Psoas muscle (tissue), 8 donors: ENCODE results near the gene KSR1. TPM values are rescaled to one million over a fixed set of nuclear protein-coding genes. Genes with fewer than 3 reads are reported as not detected.

ENCODE experiments used
- ATAC-seq, 4 donors: fragments of 200-7000 bp; cut with Tn5 transposase; one replicate each; pipeline ENCODE4 v1.9.1; 2020; ENCODE audit warnings: moderate library complexity in 3 of 4, mild to moderate bottlenecking in 2 of 4
- DNase-seq, 2 donors: peaks; one replicate each; pipeline ENCODE4 v3.0.0-alpha.2; 2020
- H3K27ac ChIP-seq: fragments of 200-600 bp; one replicate; pipeline ENCODE4 v1.8.0; 2022
- H3K27me3 ChIP-seq, 3 donors: fragments of 200-600 bp in 1 of 3; one replicate each; pipeline versions ENCODE4 v1.6.1 to v1.8.0; 2013 to 2022; ENCODE audit warnings: low read length in 2 of 3, mild to moderate bottlenecking in 2 of 3, moderate library complexity in 1 of 3; ENCODE audit not compliant: insufficient read depth in 3 of 3
- H3K36me3 ChIP-seq, 2 donors: fragments of 200-600 bp in 1 of 2; one replicate each; pipeline versions ENCODE4 v1.6.1 to v1.8.0; 2013 to 2022; ENCODE audit warnings: low read depth in 1 of 2, mild to moderate bottlenecking in 1 of 2, moderate library complexity in 1 of 2; ENCODE audit not compliant: insufficient read depth in 1 of 2
- H3K4me1 ChIP-seq: fragments of 200-600 bp; one replicate; pipeline ENCODE4 v1.8.0; 2022
- H3K4me3 ChIP-seq: fragments of 200-600 bp; one replicate; pipeline ENCODE4 v1.8.0; 2022; ENCODE audit warnings: mild to moderate bottlenecking
- H3K9me3 ChIP-seq: fragments of 200-600 bp; one replicate; pipeline ENCODE4 v1.8.0; 2022
- WGBS, 3 donors: extraction: QIAGEN DNeasy Blood & Tissue Kit; methylation state at CpG; one replicate each; pipeline versions ENCODE4 v1.1.6 to v1.1.7; 2013; 5-methylcytosine and 5-hydroxymethylcytosine counted together
- intact Hi-C, 2 donors: fragments of 100-400 bp; cut with DNase I; formaldehyde crosslinking; loops; one replicate each; pipeline versions ENCODE4 v1.11.0 to v1.14.2; 2022
- polyA plus RNA-seq, 3 donors: library from polyadenylated mRNA; stranded (reverse); fragments of 200-250 nt; gene quantifications; one replicate each; pipeline ENCODE4 v1.2.3, GENCODE V29; 2013
- total RNA-seq, 4 donors: library from RNA; stranded (reverse); fragmentation: NEBNext Ultra II Directional in 2 of 4; extraction: Animal tissue kit (Norgen Biotek cat#: 25700) in 2 of 4; gene quantifications; one replicate each; pipeline versions ENCODE4 v1.2.1 to v1.2.4, GENCODE V29; 2021 to 2023
- TF ChIP-seq, protein P1 (sequence below): fragments of 200-600 bp; IDR thresholded peaks from one replicate; pipeline ENCODE4 v1.8.0; 2022; ENCODE audit warnings: antibody characterized with exemption
- donor health status: healthy with polysubstance abuse.
- donor health status: DM: no; HTN: no; CAD: no; lungs with moderate emphysema.
- donor health status: Bipolar disorder and iron deficiency.
- donor health status: healthy.
- donor health status: DM: yes; HTN: yes; CAD: no.
- donor health status: DM: no; HTN: no; CAD: no.
- donor health status: DM: no; HTN: no; CAD: no.
- donor health status: DM: yes; HTN: yes; CAD: no.

KSR1 gene
- total and polyA plus RNA-seq, 7 donors: 7.8 to 93.0 (median 46.5) TPM

DNA sequence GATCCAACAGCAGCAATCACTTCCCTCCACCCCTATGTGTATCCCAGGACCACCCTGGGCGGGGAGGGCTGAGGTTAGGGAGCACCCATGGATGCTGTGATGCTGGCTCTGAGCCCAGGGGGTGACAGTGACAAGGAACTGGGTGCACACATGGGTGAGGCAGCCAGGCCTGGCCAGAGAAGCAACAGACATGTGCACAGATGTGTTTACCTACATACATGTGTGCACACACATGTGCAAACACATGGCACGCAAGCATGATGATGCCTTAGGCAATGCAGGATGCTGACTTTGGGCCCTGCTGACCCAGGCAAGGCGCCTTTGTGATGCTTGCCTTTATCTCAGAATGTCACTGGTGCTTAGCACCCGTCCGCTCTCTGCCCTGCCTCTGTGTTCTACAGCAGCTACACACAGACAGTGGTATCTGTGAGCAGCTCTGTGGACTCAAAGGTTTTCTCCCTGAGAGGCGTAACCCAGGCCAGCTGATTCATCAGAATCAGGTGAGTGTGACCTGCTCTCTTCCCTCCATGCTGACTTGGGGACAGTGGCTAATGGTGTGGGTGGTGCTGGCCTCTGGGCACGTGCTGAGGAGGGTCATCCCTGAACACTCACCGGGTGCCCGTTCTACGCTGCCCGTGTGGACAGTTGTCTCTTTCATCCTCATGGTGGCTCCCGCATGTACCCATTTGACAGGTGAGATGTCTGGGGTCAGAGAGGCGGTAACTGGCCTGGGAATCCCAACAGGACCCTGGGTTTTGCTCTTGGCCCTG, 38.5 kb upstream of the KSR1 start:
- no peaks in the 10 kb centered on the region for H3K9me3 ChIP-seq
- no peaks in the 10 kb centered on the region for H3K27me3 ChIP-seq
- 94 to 95% (median 95%) methylated on average over 13 of the region's 13 CpGs for WGBS, 3 donors
- DNase-seq (no peak), ATAC-seq (no peak)
- TF ChIP-seq, protein P1, sequence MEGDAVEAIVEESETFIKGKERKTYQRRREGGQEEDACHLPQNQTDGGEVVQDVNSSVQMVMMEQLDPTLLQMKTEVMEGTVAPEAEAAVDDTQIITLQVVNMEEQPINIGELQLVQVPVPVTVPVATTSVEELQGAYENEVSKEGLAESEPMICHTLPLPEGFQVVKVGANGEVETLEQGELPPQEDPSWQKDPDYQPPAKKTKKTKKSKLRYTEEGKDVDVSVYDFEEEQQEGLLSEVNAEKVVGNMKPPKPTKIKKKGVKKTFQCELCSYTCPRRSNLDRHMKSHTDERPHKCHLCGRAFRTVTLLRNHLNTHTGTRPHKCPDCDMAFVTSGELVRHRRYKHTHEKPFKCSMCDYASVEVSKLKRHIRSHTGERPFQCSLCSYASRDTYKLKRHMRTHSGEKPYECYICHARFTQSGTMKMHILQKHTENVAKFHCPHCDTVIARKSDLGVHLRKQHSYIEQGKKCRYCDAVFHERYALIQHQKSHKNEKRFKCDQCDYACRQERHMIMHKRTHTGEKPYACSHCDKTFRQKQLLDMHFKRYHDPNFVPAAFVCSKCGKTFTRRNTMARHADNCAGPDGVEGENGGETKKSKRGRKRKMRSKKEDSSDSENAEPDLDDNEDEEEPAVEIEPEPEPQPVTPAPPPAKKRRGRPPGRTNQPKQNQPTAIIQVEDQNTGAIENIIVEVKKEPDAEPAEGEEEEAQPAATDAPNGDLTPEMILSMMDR: no peak
- intact Hi-C loops: no loop called here
- H3K4me3 ChIP-seq: no peak overlapping the region
- H3K36me3 ChIP-seq: no peaks in the 10 kb centered on the region
- H3K27ac ChIP-seq: no peak overlapping the region
- H3K4me1 ChIP-seq: no peaks in the 10 kb centered on the region

DNA sequence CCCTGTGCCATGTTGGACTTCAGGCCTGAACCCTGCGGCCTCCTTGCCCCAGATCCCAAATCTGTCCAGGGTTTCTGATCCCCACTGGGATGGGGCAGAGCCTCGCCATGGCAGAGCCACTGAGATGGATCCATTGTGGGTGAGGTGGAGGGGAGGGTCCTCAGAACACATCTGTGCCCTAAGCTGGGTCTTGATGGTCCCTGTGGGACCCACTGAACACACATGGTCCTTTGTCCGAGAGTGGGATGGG, 38.0 kb upstream of the KSR1 start:
- TF ChIP-seq, protein P1: no peak
- intact Hi-C loops: no loop called here
- Histone ChIP-seq H3K27ac (no peak overlapping the region), H3K9me3 (no peaks in the 10 kb centered on the region), H3K36me3 (no peaks in the 10 kb centered on the region), H3K4me3 (no peak overlapping the region), H3K4me1 (no peaks in the 10 kb centered on the region), H3K27me3 (no peaks in the 10 kb centered on the region)
- 88 to 96% (median 94%) methylated on average over 3 of the region's 3 CpGs for WGBS, 3 donors
- ATAC-seq: no peak
- DNase-seq: no peak

DNA sequence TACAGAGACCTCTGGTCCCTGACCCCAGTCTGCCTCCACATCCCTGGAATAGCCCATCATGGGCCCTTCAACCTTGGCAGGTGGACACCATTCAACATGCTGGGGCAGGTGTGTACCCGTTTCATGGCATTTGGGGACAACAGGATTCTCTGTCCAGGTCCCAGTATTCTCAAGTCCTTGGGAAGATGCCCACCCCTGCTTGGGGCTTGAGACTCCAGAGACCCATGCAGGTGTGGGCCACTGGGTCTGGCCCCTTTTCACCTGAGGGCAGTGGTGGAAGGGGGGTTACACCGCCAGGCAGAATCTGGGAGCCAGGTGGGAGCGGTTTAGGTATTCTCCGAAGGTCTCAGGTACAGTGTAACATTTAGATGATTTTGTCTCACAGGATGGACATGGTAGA, 37.1 kb upstream of the KSR1 start:
- Histone ChIP-seq H3K4me3 (no peak overlapping the region), H3K9me3 (no peaks in the 10 kb centered on the region), H3K36me3 (no peaks in the 10 kb centered on the region), H3K27me3 (no peaks in the 10 kb centered on the region), H3K4me1 (no peaks in the 10 kb centered on the region), H3K27ac (no peak overlapping the region)
- intact Hi-C loops: no loop called here
- DNase-seq (no peak), ATAC-seq (no peak)
- 97 to 99% (median 98%) methylated on average over 4 of the region's 4 CpGs for WGBS, 3 donors
- TF ChIP-seq, protein P1: no peak

DNA sequence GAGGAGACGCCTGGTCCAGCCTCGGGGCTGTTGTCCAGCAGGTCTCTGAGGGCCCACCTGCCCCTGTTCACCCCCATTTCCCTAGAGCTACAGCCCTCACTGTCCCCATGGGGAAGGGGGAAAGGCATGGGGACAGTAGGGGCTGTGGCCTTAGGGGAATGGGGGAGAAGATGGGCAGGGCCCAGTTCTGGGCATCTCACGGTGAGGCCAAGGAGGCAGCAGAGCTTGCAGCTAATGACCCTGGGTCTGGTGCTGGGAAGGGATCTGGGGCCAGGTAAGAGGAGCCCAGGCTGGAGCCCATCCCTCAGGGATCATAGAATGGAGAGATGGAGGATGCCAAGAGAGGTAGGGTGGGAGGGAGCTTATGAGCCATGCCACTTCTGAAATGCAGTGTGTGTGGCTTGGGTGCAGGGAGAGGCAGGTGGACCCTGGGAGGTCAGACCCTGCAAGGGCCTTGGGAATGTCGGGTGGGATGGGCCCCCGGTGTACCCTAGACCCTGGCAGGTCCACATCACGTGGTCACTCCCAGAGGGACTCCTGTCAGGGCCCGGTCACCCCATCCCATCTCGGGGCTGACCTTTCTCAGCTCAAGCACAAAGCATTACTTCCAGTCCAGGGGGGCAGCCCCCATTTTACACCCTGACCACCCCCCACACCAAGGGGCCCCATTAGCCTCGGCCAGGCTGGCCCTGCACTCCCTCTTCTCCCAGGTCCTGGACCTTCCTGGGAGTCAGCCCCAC, 35.9 kb upstream of the KSR1 start:
- no peaks in the 10 kb centered on the region for H3K36me3 ChIP-seq
- intact Hi-C loops: no loop called here
- H3K4me1 ChIP-seq: no peaks in the 10 kb centered on the region
- H3K9me3 ChIP-seq: no peaks in the 10 kb centered on the region
- TF ChIP-seq, protein P1: no peak
- WGBS, 3 donors: 84 to 89% (median 86%) methylated on average over 8 to 9 of the region's 9 CpGs
- ATAC-seq (no peak), DNase-seq (no peak)
- H3K27ac ChIP-seq: no peak overlapping the region
- no peaks in the 10 kb centered on the region for H3K27me3 ChIP-seq
- no peak overlapping the region for H3K4me3 ChIP-seq
